Thyroid gland (tissue), 4 donors: ENCODE measurements around the gene GPR183. TPM values are rescaled to one million over a fixed set of nuclear protein-coding genes. Genes with fewer than 3 reads are reported as not detected.

Experiments
- DNase-seq, 2 donors: peaks; one replicate each; pipeline ENCODE4 v3.0.0-alpha.2; 2019
- H3K27ac ChIP-seq, 3 donors: fragments of 200-600 bp; sonication (generic); 1 replicate in 2 of 3; 2 replicates in 1 of 3; pipeline ENCODE4 v1.5.1; 2016 to 2019; ENCODE audit warnings: mild to moderate bottlenecking in 1 of 3, moderate library complexity in 1 of 3
- H3K27me3 ChIP-seq: fragments of 200-600 bp; sonication (generic); one replicate; pipeline ENCODE4 v1.5.1; 2019
- H3K36me3 ChIP-seq, 2 donors: fragments of 200-600 bp; sonication (generic); one replicate each; pipeline ENCODE4 v1.5.1; 2016 to 2019
- H3K4me1 ChIP-seq, 2 donors: fragments of 200-600 bp; sonication (generic); one replicate each; pipeline ENCODE4 v1.5.1; 2017 to 2019
- H3K4me3 ChIP-seq, 3 donors: fragments of 200-600 bp; sonication (generic); replicated peaks in 1 of 3; 1 replicate in 2 of 3; 2 replicates in 1 of 3; pipeline ENCODE4 v1.5.1; 2016; ENCODE audit warnings: mild to moderate bottlenecking in 1 of 3
- H3K9me3 ChIP-seq: fragments of 200-600 bp; sonication (generic); one replicate; pipeline ENCODE4 v1.5.1; 2017
- POLR2A ChIP-seq, 2 donors: fragments of 450-650 bp; IDR thresholded peaks; one replicate each; pipeline ENCODE4 v1.6.1; 2017; ENCODE audit warnings: antibody characterized with exemption in 2 of 2, mild to moderate bottlenecking in 2 of 2, moderate library complexity in 1 of 2
- WGBS, 2 donors: methylation state at CpG; one replicate each; pipeline ENCODE4 v1.1.5; 2017; 5-methylcytosine and 5-hydroxymethylcytosine counted together
- intact Hi-C: fragments of 100-400 bp; cut with DNase I; formaldehyde crosslinking; loops from one replicate; pipeline ENCODE4 v1.15.1; 2023
- total RNA-seq, 4 donors: library from RNA; depleted of rRNA; stranded (reverse); fragments of >200 nt; gene quantifications; one replicate each; pipeline ENCODE4 v1.2.3, GENCODE V29; 2016
- TF ChIP-seq, protein P1 (sequence below), 6 experiments: fragments of 200-600 bp in 3 of 6; fragments of 450-650 bp in 3 of 6; sonication (generic) in 3 of 6; IDR thresholded peaks; one replicate each; pipeline ENCODE4 v1.5.1; 2016 to 2019; ENCODE audit warnings: antibody characterized with exemption in 6 of 6, mild to moderate bottlenecking in 2 of 6, inconsistent platforms in 1 of 6, moderate library complexity in 1 of 6

Gene GPR183
- total RNA-seq, 4 donors from 2014 or later, result 2.5 to 9.7 (median 5.1) TPM

- Histone ChIP-seq H3K36me3 (peaks cover 0 to 4% of the 10 kb centered on the region in 2 donors), H3K9me3 (no peaks in the 10 kb centered on the region), H3K4me3 (no peak overlapping the region), H3K27ac (no peak overlapping the region), H3K27me3 (no peaks in the 10 kb centered on the region), H3K4me1 (peaks cover 0 to under 1% of the 10 kb centered on the region in 2 donors)
- no peak for TF ChIP-seq POLR2A (IDR thresholded peaks at IDR 0.05)
- TF ChIP-seq, protein P1, sequence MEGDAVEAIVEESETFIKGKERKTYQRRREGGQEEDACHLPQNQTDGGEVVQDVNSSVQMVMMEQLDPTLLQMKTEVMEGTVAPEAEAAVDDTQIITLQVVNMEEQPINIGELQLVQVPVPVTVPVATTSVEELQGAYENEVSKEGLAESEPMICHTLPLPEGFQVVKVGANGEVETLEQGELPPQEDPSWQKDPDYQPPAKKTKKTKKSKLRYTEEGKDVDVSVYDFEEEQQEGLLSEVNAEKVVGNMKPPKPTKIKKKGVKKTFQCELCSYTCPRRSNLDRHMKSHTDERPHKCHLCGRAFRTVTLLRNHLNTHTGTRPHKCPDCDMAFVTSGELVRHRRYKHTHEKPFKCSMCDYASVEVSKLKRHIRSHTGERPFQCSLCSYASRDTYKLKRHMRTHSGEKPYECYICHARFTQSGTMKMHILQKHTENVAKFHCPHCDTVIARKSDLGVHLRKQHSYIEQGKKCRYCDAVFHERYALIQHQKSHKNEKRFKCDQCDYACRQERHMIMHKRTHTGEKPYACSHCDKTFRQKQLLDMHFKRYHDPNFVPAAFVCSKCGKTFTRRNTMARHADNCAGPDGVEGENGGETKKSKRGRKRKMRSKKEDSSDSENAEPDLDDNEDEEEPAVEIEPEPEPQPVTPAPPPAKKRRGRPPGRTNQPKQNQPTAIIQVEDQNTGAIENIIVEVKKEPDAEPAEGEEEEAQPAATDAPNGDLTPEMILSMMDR (IDR thresholded peaks at IDR 0.05), result no peak
- WGBS, 2 donors, result 94% methylated on average over 6 of the region's 6 CpGs
- no peak for DNase-seq
- intact Hi-C loops, result no loop called here
Measured at GRCh38 chr13:99344610-99345208, 37.5 kb upstream of the GPR183 start.

- TF ChIP-seq, protein P1 (IDR thresholded peaks at IDR 0.05), result no peak
- TF ChIP-seq POLR2A (IDR thresholded peaks at IDR 0.05), result no peak
- intact Hi-C loops, result no loop called here
- Histone ChIP-seq H3K4me1 (peaks cover 0 to 3% of the 10 kb centered on the region in 2 donors), H3K27ac (no peak overlapping the region), H3K36me3 (peaks cover 0 to 4% of the 10 kb centered on the region in 2 donors), H3K27me3 (no peaks in the 10 kb centered on the region), H3K9me3 (no peaks in the 10 kb centered on the region), H3K4me3 (no peak overlapping the region)
- WGBS, 2 donors, result 92 to 93% methylated on average over 9 of the region's 10 CpGs
- no peak for DNase-seq
Measured at GRCh38 chr13:99342723-99343315, 35.6 kb upstream of the GPR183 start.

- 95 to 97% methylated on average over 14 to 16 of the region's 16 CpGs for WGBS, 2 donors
- Histone ChIP-seq H3K4me1 (peaks cover 0 to 3% of the 10 kb centered on the region in 2 donors), H3K4me3 (no peak overlapping the region), H3K36me3 (peaks cover 0 to 4% of the 10 kb centered on the region in 2 donors), H3K27me3 (no peaks in the 10 kb centered on the region), H3K9me3 (no peaks in the 10 kb centered on the region), H3K27ac (no peak overlapping the region)
- intact Hi-C loops, result no loop called here
- no peak for DNase-seq
- TF ChIP-seq POLR2A (IDR thresholded peaks at IDR 0.05), result no peak
- TF ChIP-seq, protein P1 (IDR thresholded peaks at IDR 0.05), result no peak
Measured at GRCh38 chr13:99341969-99342722, 34.9 kb upstream of the GPR183 start.

GRCh38 chr13:99340638-99341037 lies 33.4 kb upstream of the GPR183 start:
- no peak for DNase-seq
- no peak overlapping the region for H3K4me3 ChIP-seq
- no peaks in the 10 kb centered on the region for H3K9me3 ChIP-seq
- intact Hi-C loops, result no loop called here
- no peak overlapping the region for H3K27ac ChIP-seq
- H3K27me3 ChIP-seq, result no peaks in the 10 kb centered on the region
- H3K36me3 ChIP-seq, result peaks cover 0 to 4% of the 10 kb centered on the region in 2 donors
- H3K4me1 ChIP-seq, result peaks cover 0 to 3% of the 10 kb centered on the region in 2 donors
- TF ChIP-seq POLR2A (IDR thresholded peaks at IDR 0.05), result no peak
- TF ChIP-seq, protein P1 (IDR thresholded peaks at IDR 0.05), result no peak
